GM12892 (cell line): Measurements from ENCODE around the gene APOM.

Source experiments
- POLR2A ChIP-seq: IDR thresholded peaks from 2 replicates; pipeline ENCODE4 v1.6.1; 2011; ENCODE audit warnings: low read depth, low read length, control low read depth
- POLR2AphosphoS5 ChIP-seq: IDR thresholded peaks from 2 replicates; pipeline ENCODE4 v1.6.1; 2011; ENCODE audit warnings: low read depth, low read length, control low read depth
- TAF1 ChIP-seq: IDR thresholded peaks from 2 replicates; pipeline ENCODE4 v1.6.1; 2011; ENCODE audit warnings: low read depth, mild to moderate bottlenecking, control low read depth, low read length, borderline replicate concordance

DNA sequence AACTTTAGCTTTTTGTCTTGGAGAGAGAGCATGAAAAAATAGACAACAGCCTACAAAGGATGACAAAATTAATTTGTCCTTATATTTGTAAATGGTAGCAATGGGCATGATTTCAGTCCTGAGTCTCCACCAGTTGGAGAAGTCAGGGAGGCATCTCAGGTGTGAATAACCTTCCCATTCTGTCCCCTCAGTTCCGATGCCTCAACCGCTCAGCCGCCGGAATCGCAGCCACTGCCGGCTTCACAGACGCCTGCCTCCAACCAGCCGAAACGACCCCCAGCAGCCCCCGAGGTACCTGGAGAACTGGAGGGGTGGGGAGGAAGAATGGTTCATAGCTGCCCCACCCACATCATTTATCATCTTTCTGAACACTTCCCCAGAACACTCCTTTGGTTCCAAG lies 31.6 kb upstream of the APOM start:
- TF ChIP-seq POLR2A (no peak), POLR2AphosphoS5 (no peak), TAF1 (no peak)
